ENCODE data around the gene DCUN1D3.
A peak's percentile ranks its signal among the peaks of the same experiment; 100 is the strongest.

DCUN1D3 gene

DNA sequence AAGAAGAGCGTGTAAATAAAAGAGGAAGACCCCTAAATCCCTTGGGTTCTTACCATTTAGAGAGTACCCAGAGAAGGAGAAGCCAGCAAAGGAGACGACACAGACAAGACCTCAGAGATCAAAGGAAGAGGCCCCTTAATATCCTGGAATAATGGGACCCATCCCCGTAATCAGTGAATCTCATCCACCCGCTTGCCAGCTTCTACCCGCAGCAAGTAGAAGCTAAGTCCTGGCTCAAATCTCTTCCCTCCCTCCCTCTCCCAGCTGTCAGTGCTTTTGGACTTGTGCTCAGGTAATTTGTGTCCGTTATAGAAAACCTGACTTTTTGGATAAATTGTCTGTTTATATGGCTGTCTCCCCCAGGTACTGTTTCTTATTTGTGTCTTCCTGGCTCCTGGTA, 2.3 kb upstream of the DCUN1D3 start:
- Histone ChIP-seq H3K36me3 (peaks cover 2% of the 10 kb centered on the region), H3K4me1 (ENCODE audit: control insufficient read depth in 1 of 2, insufficient read depth in 1 of 2, low read depth in 1 of 2, low read length in 1 of 2) (peaks cover 59 to 74% of the 10 kb centered on the region in 2 experiments), H3K27ac (peak overlapping the region; percentile 97), H3K4me3 (ENCODE audit: low read depth in 1 of 2, low read length in 1 of 2) (no peak overlapping the region), H3K27me3 (no peaks in the 10 kb centered on the region), H3K9me3 (no peaks in the 10 kb centered on the region)
- TF ChIP-seq, protein P1, sequence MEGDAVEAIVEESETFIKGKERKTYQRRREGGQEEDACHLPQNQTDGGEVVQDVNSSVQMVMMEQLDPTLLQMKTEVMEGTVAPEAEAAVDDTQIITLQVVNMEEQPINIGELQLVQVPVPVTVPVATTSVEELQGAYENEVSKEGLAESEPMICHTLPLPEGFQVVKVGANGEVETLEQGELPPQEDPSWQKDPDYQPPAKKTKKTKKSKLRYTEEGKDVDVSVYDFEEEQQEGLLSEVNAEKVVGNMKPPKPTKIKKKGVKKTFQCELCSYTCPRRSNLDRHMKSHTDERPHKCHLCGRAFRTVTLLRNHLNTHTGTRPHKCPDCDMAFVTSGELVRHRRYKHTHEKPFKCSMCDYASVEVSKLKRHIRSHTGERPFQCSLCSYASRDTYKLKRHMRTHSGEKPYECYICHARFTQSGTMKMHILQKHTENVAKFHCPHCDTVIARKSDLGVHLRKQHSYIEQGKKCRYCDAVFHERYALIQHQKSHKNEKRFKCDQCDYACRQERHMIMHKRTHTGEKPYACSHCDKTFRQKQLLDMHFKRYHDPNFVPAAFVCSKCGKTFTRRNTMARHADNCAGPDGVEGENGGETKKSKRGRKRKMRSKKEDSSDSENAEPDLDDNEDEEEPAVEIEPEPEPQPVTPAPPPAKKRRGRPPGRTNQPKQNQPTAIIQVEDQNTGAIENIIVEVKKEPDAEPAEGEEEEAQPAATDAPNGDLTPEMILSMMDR (IDR thresholded peaks at IDR 0.05): no peak

DNA sequence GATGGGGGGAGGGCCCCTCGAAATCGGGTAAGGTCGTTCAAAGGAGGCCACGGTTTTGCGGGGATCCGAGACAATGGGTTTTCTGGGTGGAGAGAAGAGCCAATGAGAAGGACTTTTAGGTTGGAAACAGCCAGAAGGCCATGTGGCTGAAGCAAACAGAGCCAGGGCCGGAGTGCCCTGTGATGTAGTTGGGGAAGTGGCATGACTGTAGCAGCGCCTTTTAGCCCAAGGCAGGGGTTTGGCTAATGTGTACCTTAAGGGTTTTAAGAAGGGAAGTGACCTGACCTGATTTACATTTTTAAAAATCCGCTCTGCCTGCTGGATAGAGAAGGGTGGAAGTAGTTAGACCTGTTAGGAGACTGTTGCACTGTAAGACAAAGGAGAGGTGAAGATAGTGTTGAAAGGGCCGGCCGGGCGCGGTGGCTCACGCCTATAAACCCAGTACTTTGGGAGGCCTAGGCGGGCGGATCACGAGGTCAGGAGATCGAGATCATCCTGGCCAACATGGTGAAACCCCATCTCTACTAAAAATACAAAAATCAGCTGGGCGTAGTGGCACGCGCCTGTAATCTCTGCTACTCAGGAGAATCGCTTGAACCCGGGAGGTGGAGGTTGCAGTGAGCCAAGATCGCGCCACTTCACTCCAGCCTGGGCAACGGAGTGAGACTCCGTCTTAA, 1.4 kb upstream of the DCUN1D3 start:
- H3K4me3 ChIP-seq (ENCODE audit: low read depth in 1 of 2, low read length in 1 of 2): peak overlapping the region; percentile 88 to 92
- peaks cover 5% of the 10 kb centered on the region for H3K36me3 ChIP-seq
- TF ChIP-seq, protein P1 (IDR thresholded peaks at IDR 0.05): no peak
- H3K27ac ChIP-seq: peak overlapping the region; percentile 97
- peaks cover 59 to 67% of the 10 kb centered on the region in 2 experiments for H3K4me1 ChIP-seq (ENCODE audit: control insufficient read depth in 1 of 2, insufficient read depth in 1 of 2, low read depth in 1 of 2, low read length in 1 of 2)
- H3K27me3 ChIP-seq: no peaks in the 10 kb centered on the region
- no peaks in the 10 kb centered on the region for H3K9me3 ChIP-seq

DNA sequence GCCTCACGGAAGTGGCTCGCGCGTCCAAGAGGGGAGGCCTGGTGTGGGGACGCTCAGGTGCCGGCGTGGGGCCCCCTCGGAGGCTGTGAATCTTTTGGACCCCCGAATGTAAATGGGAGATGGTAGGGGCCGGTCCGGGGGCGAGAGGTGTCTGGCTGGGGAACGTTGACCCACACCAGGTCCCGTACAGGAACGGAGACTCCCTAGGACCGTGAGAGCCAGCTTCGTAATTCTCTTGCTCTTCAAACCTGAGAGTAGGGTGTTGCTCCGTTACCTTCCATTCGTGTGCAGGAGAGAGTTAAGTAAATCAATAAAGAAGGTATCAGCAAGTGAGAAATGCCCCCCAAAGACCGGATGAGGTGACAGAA, 894 bp upstream of the DCUN1D3 start:
- Histone ChIP-seq H3K36me3 (peaks cover 5% of the 10 kb centered on the region), H3K4me3 (ENCODE audit: low read depth in 1 of 2, low read length in 1 of 2) (peak overlapping the region; percentile 88 to 92), H3K27ac (peak overlapping the region; percentile 97), H3K4me1 (ENCODE audit: control insufficient read depth in 1 of 2, insufficient read depth in 1 of 2, low read depth in 1 of 2, low read length in 1 of 2) (peaks cover 56 to 61% of the 10 kb centered on the region in 2 experiments), H3K27me3 (no peaks in the 10 kb centered on the region), H3K9me3 (no peaks in the 10 kb centered on the region)
- TF ChIP-seq, protein P1 (IDR thresholded peaks at IDR 0.05): no peak

GRCh38 chr16:20899477-20900298, 470 bp downstream of the DCUN1D3 start:
- Histone ChIP-seq H3K27ac (peak overlapping the region; percentile 97), H3K9me3 (no peaks in the 10 kb centered on the region), H3K27me3 (no peaks in the 10 kb centered on the region), H3K4me1 (ENCODE audit: control insufficient read depth in 1 of 2, insufficient read depth in 1 of 2, low read depth in 1 of 2, low read length in 1 of 2) (peaks cover 42 to 48% of the 10 kb centered on the region in 2 experiments), H3K4me3 (ENCODE audit: low read depth in 1 of 2, low read length in 1 of 2) (peak overlapping the region; percentile 88 to 92), H3K36me3 (peaks cover 5% of the 10 kb centered on the region)
- TF ChIP-seq, protein P1 (IDR thresholded peaks at IDR 0.05): no peak

DNA sequence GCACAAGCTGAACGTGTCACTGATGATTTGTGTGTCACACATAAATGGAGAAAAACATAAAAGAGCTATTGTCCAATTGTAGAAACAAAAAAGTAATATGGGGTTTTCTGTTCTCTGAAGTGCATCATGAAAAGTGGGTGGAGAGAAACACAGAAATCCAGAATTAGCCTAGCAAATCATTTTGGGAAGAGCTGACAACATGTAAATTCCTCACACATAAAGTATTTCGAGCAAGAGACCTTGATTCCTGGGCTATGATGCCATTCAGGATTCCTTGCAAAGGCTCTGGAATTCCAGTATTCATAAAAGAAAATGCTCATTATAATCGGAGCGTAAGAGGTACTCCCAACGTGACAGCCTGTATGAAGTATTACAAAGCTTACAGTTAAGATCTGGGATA, 1.1 kb downstream of the DCUN1D3 start:
- TF ChIP-seq, protein P1 (IDR thresholded peaks at IDR 0.05): no peak
- Histone ChIP-seq H3K4me3 (ENCODE audit: low read depth in 1 of 2, low read length in 1 of 2) (peak overlapping the region; percentile 88 to 92), H3K27ac (peak overlapping the region; percentile 97), H3K4me1 (ENCODE audit: control insufficient read depth in 1 of 2, insufficient read depth in 1 of 2, low read depth in 1 of 2, low read length in 1 of 2) (peaks cover 36 to 42% of the 10 kb centered on the region in 2 experiments), H3K27me3 (no peaks in the 10 kb centered on the region), H3K9me3 (no peaks in the 10 kb centered on the region), H3K36me3 (peaks cover 5% of the 10 kb centered on the region)

Data from neutrophil (primary cell).